ENCODE measurements around the gene SERINC5.
A peak's percentile ranks its signal among the peaks of the same experiment; 100 is the strongest.
"Not testable (repeated sequence)": the region's sequence is repeated elsewhere in the genome, so short reads cannot be mapped to it uniquely, and the experiment has no call there.

The SERINC5 gene

DNA sequence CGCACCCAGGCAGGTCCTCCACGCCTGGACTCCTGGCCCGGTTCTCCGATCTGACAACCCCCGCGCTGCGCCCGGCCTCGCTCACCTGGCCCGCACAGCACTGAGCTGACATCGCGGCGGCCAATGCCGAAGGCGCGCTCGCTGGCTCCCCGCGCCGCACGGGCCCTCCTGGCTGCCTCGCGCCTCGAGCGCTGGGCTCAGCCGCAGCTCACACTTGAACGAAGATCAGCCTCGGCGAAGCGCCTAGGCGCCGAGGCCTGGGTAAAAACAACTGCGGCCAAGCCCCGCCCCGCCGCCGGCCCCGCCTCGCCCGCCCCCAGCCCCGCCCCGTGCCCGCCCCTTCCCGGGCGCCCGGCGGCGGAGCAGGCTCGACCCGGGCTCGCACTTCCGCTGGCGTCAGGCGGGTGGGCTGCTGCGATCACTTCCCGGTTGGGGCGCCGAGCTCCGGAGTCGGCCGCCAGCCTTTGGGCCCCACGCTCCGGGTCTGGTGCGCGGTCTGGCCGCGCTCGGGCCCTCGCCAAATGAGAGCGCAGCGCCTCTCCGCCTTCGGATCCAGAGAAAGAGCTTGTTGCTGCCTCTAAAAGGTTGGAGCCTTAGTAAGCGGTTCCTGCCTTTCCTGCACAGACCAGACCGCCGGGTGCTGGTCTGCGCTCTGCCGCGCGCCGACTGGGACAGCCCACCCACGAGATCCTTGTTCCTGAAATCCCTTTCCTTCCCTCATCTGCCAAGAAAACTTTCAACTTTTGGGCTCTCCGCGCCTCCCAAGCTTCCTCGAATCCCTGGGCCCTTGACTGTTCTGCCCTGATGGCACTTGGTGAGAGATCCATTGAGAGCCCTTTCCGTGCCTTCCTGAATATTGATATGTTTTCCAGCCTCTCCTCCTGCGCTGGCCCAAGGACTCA, at the start of gene SERINC5:
Gene SERINC5, minus strand, starts transcription at position 238 of the 902 bp plus-strand sequence. Its CDS starts 126 bp downstream, at position 112.
- peak; percentile 82 for DNase-seq (ENCODE audit: low spot score)

DNA sequence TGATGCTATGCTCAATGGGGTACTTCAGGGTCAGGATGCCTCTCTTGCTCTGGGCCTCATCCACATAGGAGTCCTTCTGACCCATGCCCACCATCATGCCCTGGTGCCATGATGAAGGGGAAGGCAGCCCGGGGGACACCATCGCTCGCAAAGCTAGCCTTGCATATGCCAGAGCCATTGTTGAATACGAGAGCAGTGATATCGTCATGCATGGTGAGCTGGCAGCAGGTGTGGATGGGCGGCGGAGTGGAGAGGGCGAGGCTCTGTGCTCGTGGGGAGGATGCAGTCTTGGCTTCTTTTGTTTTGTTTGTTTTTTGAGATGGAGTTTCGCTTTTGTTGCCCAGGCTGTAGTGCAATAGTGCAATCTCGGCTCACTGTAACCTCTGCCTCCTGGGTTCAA, 46.8 kb upstream of the SERINC5 start:
- no peak for DNase-seq (ENCODE audit: low spot score)

DNA sequence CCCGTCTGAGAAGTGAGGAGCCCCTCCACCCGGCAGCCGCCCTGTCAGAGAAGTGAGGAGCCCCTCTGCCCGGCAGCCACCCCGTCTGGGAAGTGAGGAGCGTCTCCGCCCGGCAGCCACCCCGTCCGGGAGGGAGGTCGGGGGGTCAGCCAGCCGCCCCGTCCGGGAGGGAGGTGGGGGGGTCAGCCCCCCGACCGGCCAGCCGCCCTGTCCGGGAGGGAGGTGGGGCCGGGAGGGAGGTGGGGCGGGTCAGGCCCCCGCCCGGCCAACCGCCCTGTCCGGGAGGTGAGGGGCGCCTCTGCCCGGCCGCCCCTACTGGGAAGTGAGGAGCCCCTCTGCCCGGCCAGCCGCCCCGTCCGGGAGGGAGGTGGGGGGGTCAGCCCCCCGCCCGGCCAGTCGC, 45.5 kb upstream of the SERINC5 start:
- not testable (repeated sequence) for DNase-seq (ENCODE audit: low spot score)

DNA sequence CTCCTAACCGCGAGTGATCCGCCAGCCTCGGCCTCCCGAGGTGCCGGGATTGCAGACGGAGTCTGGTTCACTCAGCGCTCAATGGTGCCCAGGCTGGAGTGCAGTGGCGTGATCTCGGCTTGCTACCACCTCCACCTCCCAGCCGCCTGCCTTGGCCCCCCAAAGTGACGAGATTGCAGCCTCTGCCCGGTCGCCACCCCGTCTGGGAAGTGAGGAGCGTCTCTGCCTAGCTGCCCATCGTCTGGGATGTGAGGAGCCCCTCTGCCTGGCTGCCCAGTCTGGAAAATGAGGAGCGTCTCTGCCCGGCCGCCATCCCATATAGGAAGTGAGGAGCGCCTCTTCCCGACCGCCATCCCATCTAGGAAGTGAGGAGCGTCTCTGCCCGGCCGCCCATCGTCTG, 44.9 kb upstream of the SERINC5 start:
- DNase-seq (ENCODE audit: low spot score) = not testable (repeated sequence)

DNA sequence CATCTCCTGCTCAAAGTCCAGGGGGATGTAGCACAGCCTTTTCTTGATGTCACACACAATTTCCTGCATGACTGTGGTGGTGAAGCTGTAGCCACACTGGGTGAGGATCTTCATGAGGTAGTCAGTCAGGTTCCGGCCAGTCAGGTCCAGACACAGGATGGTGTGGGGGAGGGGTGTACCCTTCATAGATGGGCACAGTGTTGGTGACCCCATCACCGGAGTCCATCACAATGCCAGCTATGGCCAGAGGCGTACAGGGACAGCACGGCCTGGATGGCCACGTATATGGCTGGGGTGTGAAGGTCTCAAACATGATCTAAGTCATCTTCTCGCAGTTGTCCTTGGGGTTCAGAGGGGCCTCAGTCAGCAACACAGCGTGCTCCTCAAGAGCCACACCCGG, 44.3 kb upstream of the SERINC5 start:
- no peak for DNase-seq (ENCODE audit: low spot score)

DNA sequence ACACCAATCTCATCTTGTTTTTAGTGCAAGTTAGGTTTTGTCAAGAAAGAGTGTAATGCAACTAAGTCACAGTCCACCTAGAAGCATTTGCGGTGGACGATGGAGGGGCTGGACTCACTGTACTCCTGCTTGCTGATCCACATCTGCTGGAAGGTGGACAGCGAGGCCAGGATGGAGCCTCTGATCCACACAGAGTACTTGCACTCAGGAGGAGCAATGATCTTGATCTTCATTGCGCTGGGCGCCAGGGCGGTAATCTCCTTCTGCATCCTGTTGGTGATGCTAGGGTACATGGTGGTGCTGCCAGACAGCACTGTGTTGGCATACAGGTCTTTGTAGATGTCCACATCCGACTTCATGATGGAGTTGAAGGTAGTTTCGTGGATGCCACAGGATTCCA, 43.8 kb upstream of the SERINC5 start:
- no peak for DNase-seq (ENCODE audit: low spot score)

DNA sequence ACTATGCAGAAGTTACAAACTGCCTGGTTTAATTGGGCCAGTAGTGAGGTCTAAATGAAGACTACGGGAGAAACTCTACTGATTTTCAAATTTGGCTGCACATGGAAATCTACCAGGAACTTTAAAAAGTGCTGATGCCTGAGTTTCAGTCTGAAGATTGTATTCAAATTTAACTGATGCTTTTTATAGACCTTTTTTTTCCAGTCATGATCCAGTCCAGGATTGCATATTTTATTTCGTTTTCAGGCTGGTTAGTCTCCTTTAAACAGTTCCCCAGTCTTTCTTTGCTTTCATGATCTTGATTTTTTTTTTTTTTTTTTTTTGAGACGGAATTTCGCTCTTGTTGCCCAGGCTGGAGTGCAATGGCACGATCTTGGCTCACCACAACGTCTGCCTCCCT, 40.3 kb upstream of the SERINC5 start:
- no peak for DNase-seq (ENCODE audit: low spot score)

DNA sequence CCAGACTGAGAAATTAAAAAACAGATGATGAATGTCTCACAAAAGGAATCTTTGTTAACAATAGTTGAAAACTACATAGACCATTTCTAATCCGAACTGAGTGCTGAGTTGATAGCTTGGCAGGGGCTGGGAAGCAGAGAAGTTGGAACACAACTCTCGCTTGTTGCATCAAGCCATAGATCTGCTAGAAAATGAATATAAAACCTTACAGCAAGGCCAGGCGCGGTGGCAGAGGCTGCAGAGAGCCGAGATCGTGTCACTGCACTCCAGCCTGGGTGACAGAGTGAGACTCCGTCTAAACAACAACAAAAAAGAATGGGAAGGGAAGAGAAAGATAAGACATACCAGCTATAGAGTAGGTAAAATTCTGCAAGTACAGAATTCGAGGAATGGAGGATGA, 35.9 kb upstream of the SERINC5 start:
- DNase-seq (ENCODE audit: low spot score) = no peak

DNA sequence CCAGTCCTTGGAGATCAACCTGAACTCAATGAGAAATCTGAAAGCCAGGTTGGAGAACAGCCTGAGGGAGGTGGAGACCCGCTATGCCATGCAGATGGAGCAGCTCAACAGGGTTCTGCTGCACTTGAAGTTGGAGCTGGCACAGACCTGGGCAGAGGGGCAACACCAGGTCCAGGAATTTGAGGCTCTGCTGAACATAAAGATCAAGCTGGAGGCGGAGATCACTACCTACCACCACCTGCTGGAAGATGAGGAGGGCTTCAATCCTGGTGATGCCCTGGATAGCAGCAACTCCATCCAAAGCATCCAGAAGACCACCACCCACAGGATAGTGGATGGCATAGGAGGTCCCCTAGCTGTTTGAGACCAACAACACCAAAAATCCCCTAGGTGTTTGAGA, 33.5 kb upstream of the SERINC5 start:
- no peak for DNase-seq (ENCODE audit: low spot score)

DNA sequence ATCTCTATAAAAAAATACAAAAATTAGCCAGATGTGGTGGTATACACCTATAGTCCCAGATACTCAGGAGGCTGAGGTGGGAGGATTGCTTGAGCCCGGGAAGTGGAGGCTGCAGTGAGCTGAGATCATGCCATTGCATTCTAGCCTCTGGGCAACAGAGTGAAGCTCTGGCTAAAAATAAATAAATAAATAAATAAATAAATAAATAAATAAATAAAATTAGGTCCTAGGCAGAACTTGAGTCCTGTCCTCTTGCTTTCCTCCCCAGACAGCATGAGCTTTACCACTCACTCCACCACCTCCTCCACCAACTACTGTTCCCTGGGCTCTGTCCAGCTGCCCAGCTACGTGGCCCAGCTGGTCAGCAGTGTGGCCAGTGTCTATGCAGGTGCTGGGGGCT, 32.3 kb upstream of the SERINC5 start:
- DNase-seq (ENCODE audit: low spot score) = no peak

DNA sequence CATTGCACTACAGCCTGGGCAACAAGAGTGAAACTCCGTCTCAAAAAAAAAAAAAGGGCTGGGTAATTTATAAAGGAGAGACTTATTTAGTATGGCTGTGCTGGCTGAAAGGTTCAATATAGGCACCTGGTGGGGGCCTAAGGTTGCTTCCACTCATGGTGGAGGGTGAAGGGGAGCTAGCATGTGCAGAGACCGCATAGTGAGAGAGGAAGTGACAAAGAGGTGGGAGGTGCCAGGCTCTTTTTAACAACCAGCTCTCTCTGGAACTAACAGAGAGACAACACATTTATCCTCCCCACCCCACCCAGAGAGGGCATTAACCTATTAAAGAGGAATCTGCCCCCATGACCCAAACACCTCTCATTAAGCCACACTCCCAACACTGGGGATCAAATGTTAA, 28.9 kb upstream of the SERINC5 start:
- no peak for DNase-seq (ENCODE audit: low spot score)

DNA sequence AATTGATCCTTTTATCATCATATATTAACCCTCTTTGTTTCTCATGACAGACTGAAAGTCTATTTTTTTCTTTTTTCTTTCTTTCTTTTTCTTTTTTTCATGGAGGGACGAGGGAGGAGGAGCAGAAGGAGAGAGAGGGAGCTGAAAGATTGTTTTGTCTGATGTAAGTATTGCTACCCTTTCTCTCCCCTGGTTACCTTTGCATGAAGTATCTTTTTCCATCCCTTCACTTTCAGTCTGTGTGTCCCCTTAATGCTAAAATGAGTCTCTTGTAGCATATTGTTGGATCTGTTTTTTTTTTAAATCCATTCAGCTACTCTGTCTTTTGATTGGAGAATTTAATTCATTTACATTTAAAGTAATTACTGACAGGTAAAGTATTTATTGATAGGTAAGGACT, 27.5 kb upstream of the SERINC5 start:
- DNase-seq (ENCODE audit: low spot score) = no peak

DNA sequence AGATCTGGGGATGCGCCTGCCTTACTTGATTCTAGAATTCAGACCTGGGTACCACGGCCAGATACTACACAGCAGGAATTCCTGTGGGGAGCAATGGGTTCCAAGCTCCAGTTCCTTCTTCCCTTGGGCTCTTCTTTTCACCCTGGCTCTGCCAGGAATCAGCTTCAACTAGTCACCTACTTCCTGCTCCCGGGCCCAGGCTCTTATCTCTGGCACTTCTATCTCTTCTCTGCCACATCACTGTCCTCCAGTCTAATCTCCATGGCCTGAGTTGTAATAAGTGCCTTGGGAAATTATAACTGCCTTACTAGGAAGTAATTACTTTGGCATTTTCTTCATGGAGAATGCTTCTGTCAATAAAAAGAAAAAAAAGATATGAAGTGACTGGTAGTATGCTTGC, 26.2 kb upstream of the SERINC5 start:
- no peak for DNase-seq (ENCODE audit: low spot score)

DNA sequence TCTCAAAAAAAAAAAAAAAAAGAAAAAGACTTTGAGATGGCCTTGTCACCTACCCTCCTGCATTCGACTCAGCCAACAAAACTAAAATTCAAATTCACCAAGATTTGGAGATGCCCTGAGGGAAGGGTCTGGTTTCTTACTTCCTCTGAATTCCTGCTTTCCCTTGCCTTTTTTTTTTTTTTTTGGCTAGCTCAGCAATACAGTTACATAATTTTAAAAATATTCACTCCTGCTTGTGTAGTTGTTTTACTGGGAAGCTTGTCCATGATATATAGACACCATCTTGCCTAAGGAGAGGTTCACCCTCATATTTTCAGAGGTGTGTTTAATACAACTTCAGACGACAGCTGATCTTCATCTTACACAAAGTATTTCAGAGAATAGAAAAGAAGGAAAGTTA, 21.3 kb upstream of the SERINC5 start:
- DNase-seq (ENCODE audit: low spot score) = no peak

DNA sequence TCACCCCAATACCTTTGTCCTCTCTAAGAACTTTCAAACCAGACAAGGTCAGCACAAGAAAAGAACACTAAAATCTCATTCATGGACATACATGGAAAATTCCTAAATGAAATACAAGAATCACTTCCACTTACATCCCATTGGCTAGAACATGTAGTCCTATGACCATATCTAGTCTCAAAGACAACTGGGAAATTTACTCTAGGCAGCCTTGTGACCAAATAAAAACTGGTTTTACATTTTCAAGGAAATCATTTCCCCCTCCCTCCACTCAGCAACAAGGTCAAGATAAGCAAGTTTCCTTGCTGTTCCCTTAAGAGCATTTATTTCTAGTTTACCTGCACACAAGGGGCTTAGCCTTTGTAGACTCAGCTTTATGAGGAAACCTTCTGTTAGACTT, 20.3 kb upstream of the SERINC5 start:
- no peak for DNase-seq (ENCODE audit: low spot score)

DNA sequence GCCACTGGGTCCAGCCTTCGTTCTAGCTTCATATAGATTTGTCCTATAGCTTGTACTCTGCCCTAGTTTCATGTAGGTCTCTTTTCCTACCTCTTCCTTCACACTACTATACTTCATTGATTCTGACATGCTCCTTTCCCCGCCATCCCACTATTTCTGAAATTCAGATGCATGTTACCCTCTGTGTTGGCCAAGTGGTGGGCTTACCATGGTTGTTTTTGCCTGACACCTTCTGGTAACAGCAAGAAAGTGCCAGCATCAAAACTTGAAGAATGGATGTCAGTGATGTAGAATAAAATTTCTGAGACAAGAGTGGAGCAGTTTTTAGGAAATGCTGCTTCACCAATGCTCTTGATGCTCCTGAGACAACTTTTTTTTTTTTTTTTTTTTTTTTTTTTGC, 19.5 kb upstream of the SERINC5 start:
- no peak for DNase-seq (ENCODE audit: low spot score)

DNA sequence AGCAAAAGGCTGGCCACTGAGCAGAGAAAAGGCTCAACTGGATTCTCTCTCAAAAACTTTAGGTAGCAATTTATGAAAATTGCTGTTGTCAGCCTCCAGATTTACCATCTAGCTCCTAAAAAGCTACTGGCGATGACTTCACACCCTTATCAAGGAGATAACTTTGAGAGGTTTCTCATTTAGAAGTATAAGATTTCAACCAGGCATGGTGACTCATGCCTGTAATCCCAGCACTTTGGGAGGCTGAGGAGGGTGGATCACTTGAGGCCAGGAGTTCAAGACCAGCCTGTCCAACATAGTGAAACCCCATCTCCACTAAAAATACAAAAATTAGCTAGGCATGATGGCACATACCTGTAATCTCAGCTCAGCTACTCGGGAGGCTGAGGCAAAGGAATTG, 14.7 kb upstream of the SERINC5 start:
- DNase-seq (ENCODE audit: low spot score) = not testable (repeated sequence)

DNA sequence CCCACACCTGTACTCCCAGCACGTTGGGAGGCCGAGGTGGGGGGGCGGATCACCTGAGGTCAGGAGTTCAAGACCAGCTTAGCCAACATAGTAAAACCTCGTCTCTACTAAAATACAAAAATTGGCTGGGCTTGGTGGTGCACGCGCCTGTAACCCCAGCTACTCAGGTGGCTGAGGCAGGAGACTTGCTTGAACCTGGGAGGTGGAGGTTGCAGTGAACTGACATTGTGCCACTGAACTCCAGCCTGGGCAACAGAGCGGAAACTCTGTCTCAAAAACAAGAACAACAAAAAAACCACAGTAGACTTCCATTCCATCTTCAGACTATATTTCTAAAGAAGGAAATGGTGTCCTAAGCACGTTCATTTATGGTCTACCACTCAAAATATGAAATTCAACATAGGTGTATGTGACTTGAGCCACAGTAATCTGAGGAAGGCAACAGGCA, 14.2 kb upstream of the SERINC5 start:
- no peak for DNase-seq (ENCODE audit: low spot score)

DNA sequence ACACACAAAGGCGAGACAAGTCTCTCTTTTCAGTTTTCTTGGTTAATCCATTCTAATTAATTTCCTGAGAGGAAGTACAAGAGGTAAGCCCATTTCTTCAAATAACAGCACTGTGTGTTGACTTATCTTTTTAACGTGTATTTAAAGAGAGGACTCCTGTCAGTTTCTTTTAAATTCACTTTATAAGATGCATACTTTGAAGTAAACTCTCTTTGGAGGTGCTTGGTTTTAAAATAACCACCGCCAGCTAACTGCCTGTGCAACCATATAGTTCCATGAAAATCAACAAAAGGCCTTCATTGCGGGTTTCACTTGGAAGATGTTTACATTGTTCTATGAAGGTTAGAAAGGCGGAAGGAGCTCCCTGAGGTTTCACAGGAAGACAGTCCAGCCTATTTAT, 13.1 kb upstream of the SERINC5 start:
- DNase-seq (ENCODE audit: low spot score) = no peak

DNA sequence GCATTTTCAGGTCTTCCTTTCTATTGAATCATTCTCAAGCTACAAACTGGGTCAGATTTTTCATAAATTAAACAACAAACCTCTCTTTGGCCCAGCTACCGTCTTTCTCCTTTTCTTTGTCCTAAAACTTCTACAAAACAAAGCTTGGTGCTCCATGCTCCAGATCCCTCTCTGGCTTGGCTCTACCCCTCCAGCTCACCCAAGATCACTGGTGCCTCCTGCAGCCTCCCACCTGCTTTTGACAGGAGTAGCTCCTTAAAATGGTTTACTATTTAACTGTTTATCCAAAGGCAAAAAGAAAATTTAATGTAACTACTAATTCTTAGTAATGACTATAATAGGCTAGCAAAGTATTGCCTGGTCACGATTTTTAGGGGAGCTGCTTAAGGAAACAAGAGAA, 10.7 kb upstream of the SERINC5 start:
- DNase-seq (ENCODE audit: low spot score) = no peak

DNA sequence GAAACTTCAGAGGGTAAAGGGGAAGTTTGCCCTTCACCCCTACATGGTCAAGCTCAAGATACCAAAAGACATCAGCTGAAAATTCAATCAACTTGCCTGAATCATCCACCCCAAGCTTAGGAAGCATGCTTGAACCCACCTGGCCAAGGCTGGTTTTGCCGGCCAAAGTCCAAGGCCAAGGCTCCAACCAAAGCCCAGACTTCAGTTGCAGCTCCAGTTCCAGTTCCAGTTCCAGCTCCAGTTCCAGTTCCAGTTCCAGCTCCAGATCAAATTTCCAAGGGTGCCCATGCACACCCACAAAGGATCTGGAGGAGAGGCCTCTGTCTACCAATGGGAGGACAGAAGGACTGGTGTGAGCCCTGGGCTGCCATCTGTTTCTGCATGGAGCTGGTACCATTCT, 4.6 kb upstream of the SERINC5 start:
- DNase-seq (ENCODE audit: low spot score) = no peak

DNA sequence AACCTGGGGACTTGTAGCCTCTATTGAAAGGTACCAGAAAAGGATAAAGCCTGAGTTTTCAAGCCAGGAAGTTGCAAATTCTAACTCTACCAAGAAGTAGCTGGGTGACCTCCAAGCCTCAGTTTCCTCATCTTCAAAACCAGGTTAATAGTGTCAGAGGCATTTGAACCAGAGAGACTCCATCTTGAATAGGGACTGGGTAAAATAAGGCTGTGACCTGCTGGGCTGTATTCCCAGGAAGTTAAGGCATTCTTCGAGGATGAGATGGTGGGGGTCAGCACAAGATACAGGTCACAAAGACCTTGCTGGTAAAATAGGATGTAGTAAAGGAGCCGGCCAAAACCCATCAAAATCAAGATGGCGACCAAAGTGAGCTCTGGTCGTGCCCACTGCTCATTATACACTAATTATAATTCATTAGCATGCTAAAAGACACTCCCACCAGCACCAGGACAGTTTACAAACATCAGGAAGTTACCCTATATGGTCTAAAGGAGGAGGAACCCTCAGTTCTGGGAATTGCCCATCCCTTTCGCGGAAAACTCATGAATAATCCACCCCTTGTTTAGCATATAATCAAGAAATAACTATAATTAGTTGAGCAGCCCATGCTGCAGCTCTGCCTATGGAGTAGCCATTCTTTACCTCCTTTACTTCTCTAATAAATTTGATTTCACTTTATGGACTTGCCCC, 3.8 kb upstream of the SERINC5 start:
- DNase-seq (ENCODE audit: low spot score) = no peak

DNA sequence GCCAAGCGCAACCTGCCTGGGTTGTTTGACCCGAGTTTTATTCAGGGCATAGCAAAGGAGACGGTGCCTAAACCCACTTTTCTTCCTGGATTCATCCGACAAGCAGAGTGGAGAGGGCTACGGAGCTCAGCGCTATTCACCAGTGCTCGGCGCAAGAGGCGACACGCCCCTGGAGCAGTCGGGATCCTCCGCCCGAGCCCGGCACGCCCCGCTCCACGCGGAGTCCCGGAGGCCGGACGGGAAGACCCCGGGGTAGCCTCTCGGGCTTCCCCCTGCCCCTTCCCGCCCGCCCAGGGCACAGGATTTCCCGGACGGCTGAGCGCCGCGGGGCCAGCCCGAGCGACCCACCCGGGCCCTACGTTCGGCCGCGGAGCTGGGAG, 427 bp downstream of the SERINC5 start:
- DNase-seq (ENCODE audit: low spot score) = peak; percentile 65

Data from RKO (cell line).